DND-41 (cell line): Measurements from ENCODE around the gene TP73.

ENCODE experiments used
- ATAC-seq: fragments of 200-7000 bp; cut with Tn5 transposase; 3 replicates; pipeline ENCODE4 v1.9.1; 2021; ENCODE audit warnings: low read depth; ENCODE audit not compliant: insufficient read depth
- DNase-seq: peaks from one replicate; pipeline ENCODE4 v3.0.0-alpha.2; 2020
- H2AFZ ChIP-seq: 2 replicates; pipeline ENCODE4 v1.6.0; 2012; ENCODE audit warnings: low read depth, low read length
- H3K27ac ChIP-seq: 2 replicates; pipeline ENCODE4 v1.5.1; 2012; ENCODE audit warnings: low read length, inconsistent platforms
- H3K27me3 ChIP-seq: fragments of 200-600 bp; sonication (generic); 2 replicates; pipeline ENCODE4 v1.6.0; 2012; ENCODE audit warnings: low read length, mild to moderate bottlenecking, inconsistent platforms; ENCODE audit not compliant: insufficient read depth, poor library complexity
- H3K36me3 ChIP-seq: 2 replicates; pipeline ENCODE4 v1.5.1; 2012; ENCODE audit warnings: low read length, inconsistent platforms; ENCODE audit not compliant: insufficient read depth
- H3K4me1 ChIP-seq: 2 replicates; pipeline ENCODE4 v1.5.1; 2012; ENCODE audit warnings: mild to moderate bottlenecking, low read length; ENCODE audit not compliant: insufficient read depth
- H3K4me2 ChIP-seq: 2 replicates; pipeline ENCODE4 v1.6.0; 2012; ENCODE audit warnings: mild to moderate bottlenecking, moderate library complexity, low read length, inconsistent platforms; ENCODE audit not compliant: insufficient read depth
- H3K4me3 ChIP-seq, 2 experiments: fragments of 200-600 bp in 1 of 2; shearing (Covaris generic) in 1 of 2; 2 replicates each; pipeline ENCODE4 v1.5.1; 2012 to 2016; ENCODE audit warnings: inconsistent platforms in 2 of 2, low read length in 2 of 2, mild to moderate bottlenecking in 2 of 2, low read depth in 1 of 2, moderate library complexity in 1 of 2
- H3K79me2 ChIP-seq: 2 replicates; pipeline ENCODE4 v1.6.0; 2012; ENCODE audit warnings: low read length, inconsistent platforms; ENCODE audit not compliant: insufficient read depth
- H3K9ac ChIP-seq: 2 replicates; pipeline ENCODE4 v1.6.0; 2012; ENCODE audit warnings: low read depth, mild to moderate bottlenecking, inconsistent platforms, low read length, moderate library complexity
- H3K9me3 ChIP-seq: 2 replicates; pipeline ENCODE4 v1.5.1; 2012; ENCODE audit warnings: low read length, moderate library complexity, mild to moderate bottlenecking, inconsistent platforms; ENCODE audit not compliant: insufficient read depth, severe bottlenecking
- H4K20me1 ChIP-seq: 2 replicates; pipeline ENCODE4 v1.6.0; 2012; ENCODE audit warnings: low read length; ENCODE audit not compliant: insufficient read depth
- EZH2 ChIP-seq: IDR thresholded peaks from 3 replicates; pipeline ENCODE4 v1.6.1; 2012; ENCODE audit warnings: borderline replicate concordance, low read depth, mild to moderate bottlenecking, moderate library complexity, low read length, inconsistent platforms; ENCODE audit not compliant: severe bottlenecking
- TF ChIP-seq, protein P1 (sequence below): IDR thresholded peaks from 2 replicates; pipeline ENCODE4 v1.5.1; 2012; ENCODE audit warnings: borderline replicate concordance, low read length, moderate library complexity, mild to moderate bottlenecking; ENCODE audit not compliant: poor library complexity, severe bottlenecking; ENCODE audit errors: extremely low read depth

TP73 gene

DNA sequence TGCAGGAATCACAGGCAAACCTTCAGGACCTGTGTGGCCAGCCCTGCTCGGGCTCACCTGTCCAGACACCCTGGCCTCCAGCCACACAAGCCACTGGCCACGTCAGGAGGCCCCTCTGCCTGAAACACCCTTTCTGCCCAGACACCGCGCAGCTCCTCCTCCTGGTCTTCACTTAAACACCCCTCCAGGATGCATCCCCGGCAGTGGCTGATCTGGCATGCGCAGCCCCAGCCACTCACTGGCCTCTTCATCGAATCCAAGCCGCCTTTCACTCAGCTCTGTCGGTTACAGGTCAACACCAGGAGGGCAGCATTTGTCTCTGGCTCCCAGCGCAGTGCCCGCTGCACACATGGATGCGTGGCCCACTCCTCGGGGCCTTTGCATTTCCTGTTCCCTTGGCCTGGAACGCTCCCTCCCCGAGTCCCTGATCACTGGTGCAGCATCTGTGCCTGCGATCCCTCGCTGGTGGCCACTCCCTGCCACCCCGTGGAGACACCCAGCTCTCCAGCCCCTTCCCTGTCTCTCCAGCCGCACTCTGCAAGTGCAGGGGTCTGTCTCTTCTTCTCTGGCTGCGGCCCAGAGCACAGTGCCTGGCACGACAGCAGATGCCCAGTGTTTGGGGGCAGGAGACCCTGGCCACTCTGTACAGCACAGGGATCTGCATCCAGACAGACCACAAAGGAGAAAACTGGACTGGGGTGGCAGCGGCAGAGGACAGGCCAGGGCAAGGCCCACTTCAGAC is 18.1 kb upstream of the TP73 start:
- Histone ChIP-seq H3K27me3 (no peaks in the 10 kb centered on the region), H3K4me2 (no peak overlapping the region), H3K27ac (no peak overlapping the region), H3K9ac (no peak overlapping the region), H4K20me1 (peaks cover 19% of the 10 kb centered on the region), H3K79me2 (no peaks in the 10 kb centered on the region), H3K4me1 (no peaks in the 10 kb centered on the region), H2AFZ (no peak overlapping the region), H3K4me3 (no peak overlapping the region), H3K36me3 (peaks cover 99% of the 10 kb centered on the region), H3K9me3 (no peaks in the 10 kb centered on the region)
- DNase-seq (no peak), ATAC-seq (no peak)
- TF ChIP-seq EZH2, result no peak
- TF ChIP-seq, protein P1, sequence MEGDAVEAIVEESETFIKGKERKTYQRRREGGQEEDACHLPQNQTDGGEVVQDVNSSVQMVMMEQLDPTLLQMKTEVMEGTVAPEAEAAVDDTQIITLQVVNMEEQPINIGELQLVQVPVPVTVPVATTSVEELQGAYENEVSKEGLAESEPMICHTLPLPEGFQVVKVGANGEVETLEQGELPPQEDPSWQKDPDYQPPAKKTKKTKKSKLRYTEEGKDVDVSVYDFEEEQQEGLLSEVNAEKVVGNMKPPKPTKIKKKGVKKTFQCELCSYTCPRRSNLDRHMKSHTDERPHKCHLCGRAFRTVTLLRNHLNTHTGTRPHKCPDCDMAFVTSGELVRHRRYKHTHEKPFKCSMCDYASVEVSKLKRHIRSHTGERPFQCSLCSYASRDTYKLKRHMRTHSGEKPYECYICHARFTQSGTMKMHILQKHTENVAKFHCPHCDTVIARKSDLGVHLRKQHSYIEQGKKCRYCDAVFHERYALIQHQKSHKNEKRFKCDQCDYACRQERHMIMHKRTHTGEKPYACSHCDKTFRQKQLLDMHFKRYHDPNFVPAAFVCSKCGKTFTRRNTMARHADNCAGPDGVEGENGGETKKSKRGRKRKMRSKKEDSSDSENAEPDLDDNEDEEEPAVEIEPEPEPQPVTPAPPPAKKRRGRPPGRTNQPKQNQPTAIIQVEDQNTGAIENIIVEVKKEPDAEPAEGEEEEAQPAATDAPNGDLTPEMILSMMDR, result no peak

DNA sequence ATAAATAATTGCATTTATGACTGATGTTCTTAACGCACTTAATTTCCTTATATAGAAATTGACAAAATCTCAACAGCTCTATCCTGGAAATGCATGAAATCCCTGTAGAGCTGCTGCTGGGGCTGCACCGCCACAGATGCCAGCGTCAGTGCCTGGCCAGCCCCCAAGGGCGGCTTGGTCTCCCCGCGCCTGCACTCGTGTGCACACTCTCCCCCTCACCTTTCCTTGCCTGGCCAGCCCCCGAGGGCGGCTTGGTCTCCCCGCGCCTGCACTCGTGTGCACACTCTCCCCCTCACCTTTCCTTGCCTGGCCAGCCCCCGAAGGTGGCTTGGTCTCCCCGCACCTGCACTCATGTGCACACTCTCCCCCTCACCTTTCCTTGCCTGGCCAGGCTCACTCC is 16.2 kb upstream of the TP73 start:
- TF ChIP-seq EZH2, result no peak
- Histone ChIP-seq H3K4me2 (no peak overlapping the region), H3K9me3 (no peaks in the 10 kb centered on the region), H4K20me1 (peaks cover 22% of the 10 kb centered on the region), H3K4me3 (no peak overlapping the region), H3K27ac (no peak overlapping the region), H3K27me3 (no peaks in the 10 kb centered on the region), H2AFZ (no peak overlapping the region), H3K9ac (no peak overlapping the region), H3K4me1 (no peaks in the 10 kb centered on the region), H3K79me2 (no peaks in the 10 kb centered on the region), H3K36me3 (peaks cover 93% of the 10 kb centered on the region)
- ATAC-seq, result no peak
- no peak for DNase-seq

DNA sequence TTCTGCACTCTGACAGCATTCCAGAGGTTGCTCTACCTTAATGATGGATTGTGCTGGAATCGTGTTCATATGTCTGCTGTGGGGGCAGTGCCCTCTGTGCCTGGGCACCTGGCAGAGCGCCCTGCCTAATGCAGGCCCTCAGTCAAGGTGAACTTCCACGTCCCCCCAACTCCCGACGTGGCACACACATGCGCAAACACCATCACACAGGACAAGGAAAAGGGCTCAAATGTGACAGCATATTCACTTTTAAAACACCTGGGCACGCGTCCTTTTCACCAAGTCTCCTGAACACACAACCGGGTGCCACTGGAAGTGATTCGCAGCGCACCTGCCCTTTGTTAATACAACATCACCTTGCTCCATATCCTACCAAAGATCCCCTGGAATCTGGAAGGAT is 15.8 kb upstream of the TP73 start:
- no peak overlapping the region for H3K27ac ChIP-seq
- TF ChIP-seq, protein P1, result no peak
- no peak for TF ChIP-seq EZH2
- no peak overlapping the region for H3K9ac ChIP-seq
- DNase-seq (no peak), ATAC-seq (no peak)
- no peaks in the 10 kb centered on the region for H3K27me3 ChIP-seq
- H2AFZ ChIP-seq, result no peak overlapping the region
- no peak overlapping the region for H3K4me2 ChIP-seq
- 0 out of 2 replicates have a peak, but pooled peaks cover 3% of the 10 kb centered on the region for H3K79me2 ChIP-seq
- H4K20me1 ChIP-seq, result peaks cover 23% of the 10 kb centered on the region
- H3K9me3 ChIP-seq, result no peaks in the 10 kb centered on the region
- peaks cover 93% of the 10 kb centered on the region for H3K36me3 ChIP-seq
- H3K4me1 ChIP-seq, result no peaks in the 10 kb centered on the region
- H3K4me3 ChIP-seq, result no peak overlapping the region

DNA sequence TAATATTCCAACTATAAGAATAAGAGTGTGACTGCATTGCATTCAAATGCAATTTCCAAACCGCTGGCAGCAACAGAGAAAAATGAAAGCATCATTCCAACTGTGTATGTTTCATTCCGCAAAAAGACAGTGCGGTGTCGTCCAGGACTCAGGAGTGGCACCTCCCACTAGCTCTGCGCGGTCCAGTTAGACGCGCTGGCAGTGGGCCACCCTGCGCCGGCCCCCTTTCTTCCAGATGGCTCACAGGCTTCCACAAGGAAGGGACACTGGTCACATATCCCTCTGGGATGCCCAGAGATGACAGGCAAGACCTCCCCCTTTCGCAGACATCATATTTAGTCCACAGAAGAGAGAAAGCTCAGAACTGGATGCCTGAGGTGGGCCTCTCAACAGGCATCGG is 14.3 kb upstream of the TP73 start:
- ATAC-seq (no peak), DNase-seq (no peak)
- H3K4me1 ChIP-seq, result no peaks in the 10 kb centered on the region
- H3K9me3 ChIP-seq, result no peaks in the 10 kb centered on the region
- H2AFZ ChIP-seq, result no peak overlapping the region
- peaks cover 23% of the 10 kb centered on the region for H4K20me1 ChIP-seq
- no peak for TF ChIP-seq EZH2
- TF ChIP-seq, protein P1, result no peak
- peaks cover 88% of the 10 kb centered on the region for H3K36me3 ChIP-seq
- no peaks in the 10 kb centered on the region for H3K27me3 ChIP-seq
- no peak overlapping the region for H3K4me2 ChIP-seq
- H3K9ac ChIP-seq, result no peak overlapping the region
- H3K79me2 ChIP-seq, result peaks cover 12% of the 10 kb centered on the region; the same call in 1 of the 2 replicates
- H3K27ac ChIP-seq, result no peak overlapping the region
- H3K4me3 ChIP-seq, result no peak overlapping the region
